H1 (cell line): ENCODE measurements around the gene LUZP1. TPM values are rescaled to one million over a fixed set of nuclear protein-coding genes. Genes with fewer than 3 reads are reported as not detected.

ENCODE experiments used
- CTCF ChIA-PET: fragments of 300-600 bp; sonication (Branson Sonifier 250); formaldehyde crosslinking; loops from one replicate; lab custom pipeline; 2021; ENCODE audit not compliant: partially characterized antibody; lab: Charles Lee
- POLR2A ChIA-PET: fragments of 300-600 bp; sonication (Branson Sonifier 250); formaldehyde crosslinking; loops from one replicate; lab custom pipeline; 2021; ENCODE audit warnings: inconsistent platforms; ENCODE audit not compliant: partially characterized antibody; lab: Charles Lee
- DNase-seq, 2 experiments: peaks; one replicate each; pipeline versions ENCODE4 v3.0.0 to v3.0.0-alpha.2; 2010 to 2022; ENCODE audit warnings: low spot score in 2 of 2, low read depth in 1 of 2, mixed read lengths in 1 of 2
- FAIRE-seq: peaks from 2 replicates; lab custom pipeline; 2011; peaks lifted over from hg19 to GRCh38; lab: Jason Lieb, UNC
- H2AFZ ChIP-seq: 2 replicates; pipeline ENCODE4 v1.8.1; 2012; ENCODE audit warnings: low read length, inconsistent platforms
- H2AK5ac ChIP-seq: 2 replicates; pipeline ENCODE4 v1.6.1; 2013; ENCODE audit warnings: low read depth, low read length
- H2BK120ac ChIP-seq: replicated peaks from 2 replicates; pipeline ENCODE3; 2013; ENCODE audit warnings: low read depth, low read length, inconsistent platforms
- H2BK12ac ChIP-seq: 2 replicates; pipeline ENCODE4 v1.6.1; 2013; ENCODE audit warnings: low read depth, low read length
- H2BK15ac ChIP-seq: 2 replicates; pipeline ENCODE4 v1.6.1; 2013; ENCODE audit warnings: low read length
- H2BK20ac ChIP-seq: 2 replicates; pipeline ENCODE4 v1.6.1; 2013; ENCODE audit warnings: low read length
- H2BK5ac ChIP-seq: 2 replicates; pipeline ENCODE4 v1.6.1; 2013; ENCODE audit warnings: low read depth, low read length
- H3K14ac ChIP-seq: 2 replicates; pipeline ENCODE4 v1.6.1; 2013; ENCODE audit warnings: inconsistent platforms; ENCODE audit not compliant: insufficient read length
- H3K18ac ChIP-seq: 2 replicates; pipeline ENCODE4 v1.6.1; 2013; ENCODE audit warnings: low read length; ENCODE audit errors: extremely low read depth
- H3K23ac ChIP-seq: 2 replicates; pipeline ENCODE4 v1.6.1; 2013; ENCODE audit warnings: inconsistent platforms; ENCODE audit not compliant: insufficient read length
- H3K23me2 ChIP-seq: 2 replicates; pipeline ENCODE4 v1.6.1; 2013; ENCODE audit warnings: low read depth, low read length
- H3K27ac ChIP-seq: 2 replicates; pipeline ENCODE4 v1.6.1; 2011; ENCODE audit warnings: low read depth, low read length, inconsistent platforms
- H3K27me3 ChIP-seq, 4 experiments: replicated peaks in 1 of 4; 1 replicate in 1 of 4; 2 replicates in 3 of 4; pipeline versions ENCODE4 v1.6.1 to v1.8.1; 2011 to 2013; ENCODE audit warnings: low read length in 3 of 4, mild to moderate bottlenecking in 3 of 4, inconsistent platforms in 2 of 4, mixed read lengths in 2 of 4, moderate library complexity in 1 of 4; ENCODE audit not compliant: control insufficient read depth in 3 of 4, insufficient read depth in 3 of 4; ENCODE audit errors: extremely low read depth in 1 of 4
- H3K36me3 ChIP-seq, 4 experiments: 2 replicates each; pipeline versions ENCODE4 v1.6.1 to v1.8.1; 2011 to 2013; ENCODE audit warnings: mild to moderate bottlenecking in 4 of 4, low read length in 3 of 4, moderate library complexity in 2 of 4, control low read depth in 1 of 4, inconsistent platforms in 1 of 4; ENCODE audit not compliant: insufficient read depth in 4 of 4, control insufficient read depth in 2 of 4
- H3K4ac ChIP-seq: replicated peaks from 2 replicates; pipeline ENCODE3; 2013; ENCODE audit warnings: low read length, low read depth, mixed read lengths, inconsistent platforms; ENCODE audit not compliant: insufficient read length
- H3K4me1 ChIP-seq, 4 experiments: replicated peaks in 1 of 4; 1 replicate in 1 of 4; 2 replicates in 3 of 4; pipeline versions ENCODE4 v1.6.1 to v1.8.1; 2011 to 2013; ENCODE audit warnings: low read length in 3 of 4, inconsistent platforms in 2 of 4, mixed read lengths in 1 of 4; ENCODE audit not compliant: insufficient read depth in 4 of 4, control insufficient read depth in 3 of 4
- H3K4me2 ChIP-seq, 2 experiments: 2 replicates each; pipeline versions ENCODE4 v1.6.1 to v1.8.1; 2011 to 2013; ENCODE audit warnings: low read depth in 2 of 2, low read length in 2 of 2, control low read depth in 1 of 2, inconsistent platforms in 1 of 2, mild to moderate bottlenecking in 1 of 2; ENCODE audit not compliant: insufficient read depth in 1 of 2
- H3K4me3 ChIP-seq, 4 experiments: fragments of 200-600, 300-600 bp in 1 of 4; sonication (generic), shearing (Covaris generic), sonication (Bioruptor Twin) in 1 of 4; 2 replicates each; pipeline versions ENCODE4 v1.5.1 to v1.8.1; 2011 to 2016; ENCODE audit warnings: low read length in 4 of 4, low read depth in 3 of 4, control low read depth in 2 of 4, inconsistent platforms in 2 of 4, mild to moderate bottlenecking in 2 of 4, mixed read lengths in 1 of 4, moderate library complexity in 1 of 4; ENCODE audit not compliant: insufficient read depth in 2 of 4; ENCODE audit errors: extremely low read depth in 1 of 4
- H3K56ac ChIP-seq: replicated peaks from 2 replicates; pipeline ENCODE3; 2013; ENCODE audit warnings: low read depth, mild to moderate bottlenecking, mixed read lengths, low read length, inconsistent platforms; ENCODE audit not compliant: insufficient read length
- H3K79me1 ChIP-seq: 2 replicates; pipeline ENCODE4 v1.6.1; 2013; ENCODE audit warnings: low read depth, low read length, control low read depth
- H3K79me2 ChIP-seq, 2 experiments: 2 replicates each; pipeline versions ENCODE4 v1.6.1 to v1.8.1; 2012 to 2013; ENCODE audit warnings: low read length in 2 of 2, mild to moderate bottlenecking in 2 of 2, inconsistent platforms in 1 of 2; ENCODE audit not compliant: insufficient read depth in 2 of 2, control insufficient read depth in 1 of 2
- H3K9ac ChIP-seq, 4 experiments: replicated peaks in 1 of 4; 1 replicate in 1 of 4; 2 replicates in 3 of 4; pipeline versions ENCODE4 v1.6.1 to v1.8.1; 2011 to 2013; ENCODE audit warnings: low read depth in 3 of 4, low read length in 3 of 4, control low read depth in 2 of 4, mild to moderate bottlenecking in 2 of 4, moderate library complexity in 2 of 4, inconsistent platforms in 1 of 4; ENCODE audit errors: extremely low read depth in 1 of 4
- H3K9me3 ChIP-seq, 2 experiments: 2 replicates each; pipeline versions ENCODE4 v1.6.1 to v1.8.1; 2012 to 2013; ENCODE audit warnings: mild to moderate bottlenecking in 2 of 2, moderate library complexity in 2 of 2, control low read depth in 1 of 2, inconsistent platforms in 1 of 2, low read depth in 1 of 2, low read length in 1 of 2, mixed read lengths in 1 of 2; ENCODE audit not compliant: insufficient read depth in 2 of 2
- H4K20me1 ChIP-seq, 2 experiments: replicated peaks in 1 of 2; 2 replicates each; pipeline versions ENCODE3 to v1.8.1; 2011 to 2013; ENCODE audit warnings: inconsistent platforms in 2 of 2, low read length in 2 of 2, mild to moderate bottlenecking in 1 of 2; ENCODE audit not compliant: insufficient read depth in 2 of 2, control insufficient read depth in 1 of 2
- H4K5ac ChIP-seq: 2 replicates; pipeline ENCODE4 v1.6.1; 2013; ENCODE audit warnings: low read length, low read depth, mixed read lengths, inconsistent platforms; ENCODE audit not compliant: insufficient read length
- H4K8ac ChIP-seq: 2 replicates; pipeline ENCODE4 v1.8.0; 2013; ENCODE audit warnings: mild to moderate bottlenecking, moderate library complexity, low read length, inconsistent platforms; ENCODE audit not compliant: insufficient read depth; ENCODE audit errors: extremely low read depth
- H4K91ac ChIP-seq: replicated peaks from 2 replicates; pipeline ENCODE3; 2013; ENCODE audit warnings: low read length, mixed read lengths, inconsistent platforms; ENCODE audit not compliant: insufficient read length
- BACH1 ChIP-seq: IDR thresholded peaks from 2 replicates; pipeline ENCODE4 v1.6.1; 2012; ENCODE audit warnings: low read length, improper control_type of control experiment
- NANOG ChIP-seq: IDR thresholded peaks from 2 replicates; pipeline ENCODE4 v1.6.1; 2011; ENCODE audit warnings: low read length, low read depth, mild to moderate bottlenecking, inconsistent platforms; ENCODE audit not compliant: insufficient read depth, poor library complexity, severe bottlenecking
- WGBS, 2 experiments: shearing (Covaris generic) in 1 of 2; methylation state at CpG; one replicate each; pipeline versions ENCODE4 v1.1.6 to v1.1.7; 2013 to 2015; ENCODE audit warnings: low lambda C conversion rate in 2 of 2, mixed read lengths in 2 of 2, inconsistent platforms in 1 of 2, low coverage in 1 of 2, missing lambda C conversion rate in 1 of 2; ENCODE audit not compliant: insufficient replicate concordance in 2 of 2, insufficient coverage in 1 of 2, insufficient read length in 1 of 2; ENCODE audit errors: extremely low coverage in 1 of 2, missing lambda C conversion rate in 1 of 2; 5-methylcytosine and 5-hydroxymethylcytosine counted together
- polyA plus RNA-seq, 7 experiments: library from polyadenylated mRNA; depleted of rRNA in 3 of 7; stranded (reverse) in 5 of 7; unstranded in 2 of 7; fragments of >200 nt in 5 of 7; fragments of 200-250 nt in 2 of 7; gene quantifications; 1 replicate in 5 of 7; 2 replicates in 1 of 7; 4 replicates in 1 of 7; pipeline versions ENCODE4 v1.2.1 to v1.2.3, GENCODE V29; 2011 to 2013; ENCODE audit warnings: missing spikeins in 2 of 7, mixed read lengths in 2 of 7
- total RNA-seq: library from RNA; stranded (reverse); fragmentation: NEBNext Ultra II Directional; extraction: Animal tissue kit (Norgen Biotek cat#: 25700); gene quantifications from 2 replicates; pipeline ENCODE4 v1.2.1, GENCODE V29; 2021

Gene LUZP1
- total and polyA plus RNA-seq, 2 of the 8 experiments (the other 6 are each of a cell fraction or from before 2014, with no cell fraction given): 14.0 to 60.5 TPM

DNA sequence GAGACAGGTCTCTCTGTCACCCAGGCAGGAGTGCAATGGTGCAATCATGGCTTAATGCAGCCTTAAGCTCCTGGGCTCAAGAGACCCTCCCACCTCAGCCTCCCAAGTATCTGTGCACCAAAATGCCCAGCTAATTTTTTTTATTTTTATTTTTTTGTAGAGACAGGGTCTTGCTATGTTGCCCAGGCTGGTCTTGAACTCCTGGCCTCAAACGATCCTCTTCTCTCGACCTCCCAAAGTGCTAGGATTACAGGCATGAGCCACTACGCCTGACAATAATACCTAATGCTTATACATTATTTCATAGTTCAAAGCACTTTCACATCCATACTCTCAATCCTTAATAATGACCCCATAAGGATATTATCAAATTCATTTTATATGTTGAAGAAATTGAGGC lies 48.3 kb downstream of the LUZP1 start:
- Histone ChIP-seq H2BK15ac (no peak overlapping the region), H3K4ac (no peak overlapping the region), H2AFZ (no peak overlapping the region), H3K23ac (no peak overlapping the region), H4K20me1 (peaks cover 3 to 4% of the 10 kb centered on the region in 2 experiments), H2BK12ac (no peak overlapping the region), H2AK5ac (no peak overlapping the region), H3K9ac (no peak overlapping the region), H4K8ac (no peak overlapping the region), H3K4me2 (no peak overlapping the region), H4K91ac (no peak overlapping the region), H3K23me2 (no peaks in the 10 kb centered on the region), H2BK5ac (no peak overlapping the region), H3K56ac (no peak overlapping the region), H3K27ac (no peak overlapping the region), H4K5ac (no peak overlapping the region), H3K79me1 (peaks cover 11% of the 10 kb centered on the region)
- no peak for DNase-seq
- CTCF ChIA-PET: interaction anchor here (0.6 to 3.7 kb wide), 4 partner anchors 18 to 64 kb away, joined by 3 to 24 read pairs (median 13); no protein-coding TSS in a partner anchor
- WGBS, 2 experiments: 75% methylated on average over 3 of the region's 3 CpGs; no CpG with 5 or more reads in 1 of the 2 experiments
- POLR2A ChIA-PET: interaction anchor here (1.0 kb wide), 1 partner anchor 47 kb away, joined by 3 read pairs; no protein-coding TSS in a partner anchor
- no peak for FAIRE-seq
- TF ChIP-seq NANOG (no peak), BACH1 (no peak)
- TF ChIP-seq, all 59 proteins: peak for 0
- Histone ChIP-seq H3K4me3 (no peak overlapping the region), H2BK120ac (no peak overlapping the region), H3K9me3 (no peaks in the 10 kb centered on the region), H3K79me2 (peaks cover 0 to 88% of the 10 kb centered on the region in 2 experiments; a peak in 3 of 4 replicates), H3K18ac (no peak overlapping the region), H2BK20ac (no peak overlapping the region), H3K27me3 (no peaks in the 10 kb centered on the region), H3K14ac (no peak overlapping the region), H3K4me1 (peaks cover 0 to 6% (median 0%) of the 10 kb centered on the region in 4 experiments; a peak in 4 of 7 replicates), H3K36me3 (no peaks in the 10 kb centered on the region)
